G401 (cell line): ENCODE measurements around the gene MTA1. TPM values are rescaled to one million over a fixed set of nuclear protein-coding genes. Genes with fewer than 3 reads are reported as not detected.

ENCODE experiments used
- DNase-seq: peaks from one replicate; pipeline ENCODE4 v3.0.0-alpha.2; 2015; ENCODE audit warnings: low spot score
- in situ Hi-C: cut with HindIII; loops from 2 replicates; pipeline ENCODE4 v1.10.0; 2016; ENCODE audit warnings: low sequenced_read_pairs, mixed read lengths
- total RNA-seq: library from RNA; depleted of rRNA; stranded (reverse); fragments of >200 nt; shearing (Covaris generic); gene quantifications from 2 replicates; pipeline ENCODE4 v1.2.3, GENCODE V29; 2014

MTA1 gene
- total RNA-seq, 1 experiment from 2014 or later: 55.1 TPM

DNA sequence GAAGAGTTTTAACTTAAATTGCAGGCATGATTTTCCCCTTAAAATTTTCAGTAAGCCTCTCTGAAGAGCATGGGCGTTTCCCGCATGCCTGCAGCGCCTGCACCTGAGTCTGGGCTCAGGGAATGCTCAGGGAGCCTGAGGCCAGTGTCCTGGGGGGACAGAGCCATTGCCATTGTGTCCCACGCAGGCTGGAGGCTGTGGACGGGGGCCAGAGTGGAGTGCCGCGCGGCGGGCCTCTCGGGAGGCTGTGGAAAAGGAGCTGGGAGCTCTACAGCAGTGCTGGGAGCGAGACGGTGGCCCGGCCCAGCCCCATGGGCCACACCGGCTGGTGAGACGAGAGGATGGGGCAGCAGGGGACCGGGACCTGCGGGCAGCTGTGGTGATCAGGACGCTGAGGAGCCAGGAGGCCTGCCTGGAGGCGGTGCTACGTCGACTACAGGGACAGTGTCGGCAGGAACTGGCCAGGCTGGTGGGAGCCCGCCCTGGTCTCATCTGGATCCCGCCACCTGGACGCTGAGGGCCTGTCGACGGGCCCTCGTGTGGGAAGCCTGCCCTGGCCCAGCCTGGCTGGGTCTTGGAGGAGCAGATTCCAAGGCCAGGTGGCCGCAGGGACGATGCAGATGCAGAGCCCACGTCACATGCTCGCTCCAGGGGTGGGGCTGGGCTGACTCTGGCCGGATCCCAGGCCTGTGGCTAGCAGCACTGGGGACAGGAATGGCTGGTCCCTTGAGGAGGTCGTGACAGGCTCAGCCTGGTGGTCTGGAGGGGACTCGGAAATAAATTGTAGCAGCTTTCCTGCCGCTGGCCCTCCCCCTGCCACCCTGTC lies 79.0 kb downstream of the MTA1 start:
- DNase-seq: no peak
- in situ Hi-C loops: no loop called here

DNA sequence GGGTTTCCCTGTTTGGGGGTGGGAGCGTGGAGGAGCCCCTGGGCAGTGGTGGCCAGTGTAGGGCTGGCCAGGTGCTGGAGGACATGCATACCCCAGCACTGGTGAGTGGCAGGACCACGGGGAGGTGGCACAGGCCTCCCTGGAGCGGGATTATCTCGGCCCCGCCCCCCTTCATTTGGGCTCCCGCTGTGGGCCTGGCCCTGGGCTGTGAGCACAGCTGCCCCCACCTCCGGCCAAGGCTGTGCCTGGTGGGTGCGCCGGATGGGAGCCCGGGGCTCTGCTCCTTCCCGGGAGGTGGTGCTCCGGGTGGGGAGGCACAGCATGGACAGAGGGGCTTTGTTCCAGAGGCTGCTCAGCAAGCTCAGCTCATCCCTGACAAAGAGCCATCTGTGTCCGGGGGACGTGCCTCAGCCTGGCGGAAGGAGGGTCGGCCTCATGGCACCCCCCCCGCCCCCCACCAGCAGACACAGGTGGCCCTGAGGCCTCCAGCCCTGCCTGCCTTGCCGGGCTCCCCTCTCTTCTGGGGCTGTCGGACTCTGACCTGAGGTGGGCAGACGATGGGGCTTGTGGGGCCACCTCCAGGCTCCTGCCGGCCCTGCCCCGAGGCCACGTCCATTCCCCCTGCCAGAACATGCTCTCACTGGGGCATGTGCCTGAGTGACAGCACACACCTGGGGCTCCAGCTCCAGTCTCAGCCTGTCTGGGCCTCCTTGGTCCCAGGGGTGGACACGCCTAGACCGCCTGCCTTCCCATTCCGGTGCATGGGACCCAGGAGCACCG lies 79.8 kb downstream of the MTA1 start:
- no peak for DNase-seq
- in situ Hi-C loops: no loop called here

DNA sequence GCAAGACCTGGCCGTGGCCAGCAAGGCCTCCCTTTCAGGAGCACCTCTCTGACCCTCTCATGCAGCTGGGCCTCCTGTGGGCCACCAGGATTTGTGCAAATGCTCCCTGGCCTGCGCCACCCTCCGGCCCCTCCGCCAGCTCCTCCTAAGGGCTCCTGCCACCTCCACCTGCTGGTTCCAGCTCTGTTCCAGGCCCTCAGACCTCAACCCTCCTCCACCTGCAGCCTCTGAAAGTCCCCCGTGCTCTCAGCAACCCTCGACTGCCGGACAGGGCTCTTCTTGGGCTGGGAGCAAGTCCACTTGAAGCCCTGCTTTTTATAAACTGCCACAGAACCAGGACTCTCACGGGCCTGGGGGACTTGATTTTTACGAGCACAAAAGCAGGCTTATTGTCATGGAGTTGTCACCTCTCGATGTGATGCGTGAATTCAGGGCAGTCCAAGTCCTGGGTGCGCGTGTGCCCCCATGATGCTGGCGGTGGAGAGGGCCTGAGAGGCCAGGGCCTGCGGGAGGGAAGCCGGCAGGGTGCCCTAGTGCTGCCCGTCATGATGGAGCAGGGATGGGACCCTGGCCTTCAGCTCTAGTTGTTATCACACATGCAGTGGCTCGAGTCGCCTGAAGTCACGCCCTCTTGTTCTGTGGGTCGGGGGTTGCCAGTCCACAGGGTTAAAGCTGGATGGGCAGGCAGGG lies 80.6 kb downstream of the MTA1 start:
- no peak for DNase-seq
- in situ Hi-C loops: no loop called here

DNA sequence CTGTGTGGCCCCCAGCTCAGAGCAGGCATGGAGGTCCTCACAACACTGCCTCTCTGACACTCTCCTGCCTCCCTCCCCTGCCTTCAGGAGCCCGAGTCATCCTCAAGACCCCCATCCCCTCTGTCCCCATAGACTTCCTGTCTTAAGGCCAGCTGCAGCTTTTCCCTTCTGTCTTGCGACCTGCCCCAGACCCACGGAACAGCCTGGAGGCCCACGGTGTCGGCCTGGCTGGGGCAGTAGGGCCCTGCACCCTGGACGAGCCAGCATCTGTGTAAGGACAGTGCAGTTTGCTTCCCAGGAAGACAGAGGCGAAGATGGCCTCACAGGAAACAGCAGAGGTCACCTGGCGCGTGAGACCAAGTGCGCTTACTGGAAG lies 81.1 kb downstream of the MTA1 start:
- in situ Hi-C loops: no loop called here
- DNase-seq: no peak

DNA sequence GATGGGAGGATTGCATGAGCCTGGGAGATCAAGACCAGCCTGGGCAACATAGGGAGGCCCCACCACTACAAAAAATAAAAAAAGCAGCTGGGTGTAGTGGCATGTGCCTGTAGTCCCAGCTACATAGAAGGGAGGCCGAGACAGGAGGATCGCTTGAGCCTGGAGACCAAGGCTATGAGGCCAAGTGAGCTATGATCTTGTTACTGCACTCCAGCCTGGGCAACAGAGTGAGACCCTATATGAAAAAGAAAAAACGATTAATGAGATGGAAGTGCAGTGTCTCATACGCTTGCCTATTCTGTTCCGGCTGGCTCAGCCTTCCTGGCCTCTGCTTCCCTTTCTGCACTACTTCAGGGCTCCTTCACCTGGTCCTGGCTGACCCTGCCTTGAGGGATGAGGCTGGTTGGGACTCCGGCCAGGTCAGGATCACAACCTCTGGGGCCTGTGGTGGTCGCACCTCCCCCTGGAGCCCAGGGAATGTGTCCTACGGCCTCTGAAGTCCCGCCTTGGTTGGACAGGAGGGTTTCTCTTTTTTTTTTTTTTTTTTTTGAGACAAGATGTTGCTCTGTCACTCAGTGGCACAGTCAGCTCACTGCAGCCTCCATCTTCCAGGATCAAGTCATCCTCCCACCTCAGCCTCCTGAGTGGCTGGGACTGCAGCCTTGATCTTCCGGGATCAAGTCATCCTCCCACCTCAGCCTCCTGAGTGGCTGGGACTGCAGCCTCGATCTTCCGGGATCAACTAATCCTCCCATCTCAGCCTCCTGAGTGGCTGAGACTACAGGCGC lies 82.1 kb downstream of the MTA1 start:
- no peak for DNase-seq
- in situ Hi-C loops: no loop called here

DNA sequence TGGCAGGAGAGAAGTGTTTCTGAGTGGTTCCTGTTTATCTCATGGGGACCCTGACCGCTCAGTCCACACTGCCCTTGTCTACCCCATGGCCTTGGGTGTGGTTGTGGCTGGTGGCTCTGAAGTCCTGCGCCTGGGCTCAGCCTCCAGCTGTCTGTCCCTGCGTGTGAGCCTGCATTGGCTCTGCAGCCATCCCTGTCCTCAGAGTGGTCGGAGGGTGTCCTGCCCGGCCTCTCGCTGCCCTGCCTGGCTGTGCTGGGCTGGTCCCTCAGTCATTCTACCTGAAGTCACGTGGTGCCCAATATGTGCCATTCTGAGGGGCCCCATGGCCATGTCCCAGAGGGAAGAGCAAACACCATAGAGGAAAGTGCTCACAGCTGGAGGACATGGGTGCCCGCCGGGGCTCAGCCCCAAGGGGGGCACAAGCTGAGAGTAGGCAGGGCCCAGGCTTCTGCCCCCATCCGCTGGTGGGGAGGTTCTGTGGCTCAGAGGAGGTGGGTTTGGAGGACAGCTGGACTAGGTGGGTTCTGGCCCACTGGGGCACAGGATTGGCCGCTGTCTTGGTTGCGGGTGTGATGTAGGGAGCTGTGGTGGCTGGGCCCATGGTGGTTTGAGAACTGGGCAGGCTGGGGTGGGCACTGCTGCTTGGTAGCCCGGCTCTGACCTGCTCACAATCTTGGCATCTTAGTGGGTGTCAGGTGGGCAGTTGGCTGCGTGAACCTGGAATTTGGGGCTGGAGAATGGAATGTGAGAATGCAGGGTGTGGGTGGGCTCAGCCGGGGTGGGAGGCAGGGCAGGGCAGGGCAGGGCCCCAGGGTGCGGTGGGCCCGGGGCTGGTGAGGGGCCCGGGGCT lies 83.0 kb downstream of the MTA1 start:
- in situ Hi-C loops: no loop called here
- no peak for DNase-seq

DNA sequence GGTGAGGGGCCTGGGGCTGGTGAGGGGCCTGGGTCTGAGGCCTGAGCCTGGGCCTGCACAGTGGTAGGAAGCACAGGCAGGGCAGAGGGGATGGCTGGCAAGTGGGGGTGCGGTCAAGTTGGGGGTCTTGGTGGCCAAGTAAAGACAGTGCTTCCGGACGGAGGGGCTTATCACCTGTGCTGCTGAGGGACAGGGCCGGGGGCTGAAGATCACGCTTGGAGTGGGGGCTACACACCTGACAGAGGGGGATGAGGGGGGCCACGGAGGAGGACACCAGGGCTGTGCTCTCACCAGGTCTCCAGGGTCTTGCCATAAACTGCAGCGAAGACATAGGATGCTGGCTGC lies 83.6 kb downstream of the MTA1 start:
- no peak for DNase-seq
- in situ Hi-C loops: no loop called here

DNA sequence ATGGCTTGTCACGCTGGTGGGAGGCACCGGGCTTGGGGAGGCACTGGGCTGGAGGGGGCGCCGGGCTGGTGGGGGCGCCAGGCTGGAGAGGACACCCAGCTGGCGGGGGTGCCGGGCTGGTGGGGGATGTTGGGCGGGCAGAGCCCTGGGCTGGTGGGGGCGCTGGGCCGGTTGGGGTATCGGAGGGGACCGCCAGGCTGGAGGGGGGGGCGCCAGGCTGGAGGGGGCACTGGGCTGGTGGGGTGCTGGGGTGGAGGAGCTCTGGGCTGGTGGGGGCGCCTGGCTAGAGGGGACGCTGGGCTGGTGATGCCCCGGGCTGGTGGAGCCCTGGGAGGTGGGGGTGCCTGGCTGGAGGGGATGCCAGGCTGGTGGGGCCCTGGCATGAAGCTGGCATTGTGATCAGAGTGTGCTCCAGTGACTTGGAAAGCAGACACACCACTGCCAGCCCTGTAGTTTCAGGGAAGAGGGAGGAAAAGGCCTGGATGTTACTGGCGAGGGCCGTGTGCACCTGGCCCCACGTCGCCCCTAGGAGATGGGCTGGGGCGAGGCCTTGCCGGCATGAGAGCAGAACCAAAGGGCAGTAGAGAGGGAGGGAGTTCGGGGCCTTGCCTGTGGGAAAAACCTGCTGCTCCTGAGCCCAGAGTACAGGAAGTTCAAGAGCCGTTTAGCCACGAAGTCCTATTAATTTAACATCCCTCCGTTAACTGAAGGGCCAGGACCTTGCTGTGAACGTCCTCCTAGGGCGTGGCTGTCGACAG lies 84.5 kb downstream of the MTA1 start:
- DNase-seq: no peak
- in situ Hi-C loops: no loop called here

DNA sequence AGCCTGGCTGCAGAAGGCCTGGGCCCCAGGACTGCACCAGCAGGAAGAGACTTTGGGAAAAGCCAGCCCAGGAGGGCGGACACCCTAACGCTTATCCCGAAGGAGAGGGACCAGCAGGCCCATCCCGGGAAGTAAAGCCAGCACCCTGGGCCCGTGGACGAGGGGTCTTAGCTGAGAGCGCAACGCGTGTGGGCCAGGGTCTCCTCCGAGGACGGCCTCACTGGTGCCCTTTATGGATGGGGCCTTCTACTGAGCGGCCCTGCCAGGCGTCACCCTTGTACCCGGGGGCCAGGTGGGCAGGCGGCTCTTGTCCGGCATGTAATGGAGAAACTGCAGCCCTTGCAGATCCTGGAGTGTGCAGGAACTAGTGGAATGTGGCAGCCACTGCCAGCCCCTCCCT lies 85.5 kb downstream of the MTA1 start:
- no peak for DNase-seq
- in situ Hi-C loops: no loop called here

DNA sequence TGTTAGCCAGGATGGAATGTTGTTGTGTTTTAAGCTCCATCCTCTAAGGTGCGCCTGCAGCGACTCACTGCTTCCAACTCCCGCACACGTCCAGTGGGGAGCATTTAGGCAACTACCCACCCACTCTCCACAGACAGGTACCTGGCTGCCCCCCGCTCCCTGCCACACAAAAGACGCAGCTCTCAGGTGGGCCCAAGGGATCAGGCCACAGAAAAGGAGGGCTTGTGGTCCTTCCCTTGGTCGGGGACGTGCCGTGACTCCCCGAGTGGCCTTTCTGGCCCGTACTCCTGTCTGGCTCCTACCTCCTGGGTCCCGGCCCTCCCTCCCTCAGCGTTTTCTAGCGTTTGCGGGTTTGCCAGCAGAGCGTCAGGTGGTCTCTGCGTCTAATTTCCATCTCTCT lies 87.6 kb downstream of the MTA1 start:
- DNase-seq: no peak
- in situ Hi-C loops: no loop called here

DNA sequence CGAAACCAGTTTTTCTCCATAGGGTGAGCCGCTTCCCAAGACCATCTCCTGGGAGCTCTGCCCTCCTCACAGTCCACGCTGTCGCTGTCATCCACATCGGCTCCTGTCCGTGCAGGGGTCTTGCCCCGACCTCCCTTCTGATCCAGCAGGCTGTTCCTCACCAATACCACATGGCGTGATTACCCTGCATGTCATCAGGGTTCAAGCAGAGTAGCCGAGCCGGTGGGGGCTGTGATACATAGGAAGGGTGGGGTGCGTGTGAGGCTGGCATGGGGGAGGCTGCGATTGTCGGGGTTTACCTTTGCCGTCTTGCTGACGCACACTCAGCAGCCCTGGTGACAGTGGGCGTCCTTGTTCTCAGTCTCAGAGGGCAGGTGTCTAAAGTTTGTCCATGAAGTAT lies 88.4 kb downstream of the MTA1 start:
- in situ Hi-C loops: no loop called here
- DNase-seq: no peak

DNA sequence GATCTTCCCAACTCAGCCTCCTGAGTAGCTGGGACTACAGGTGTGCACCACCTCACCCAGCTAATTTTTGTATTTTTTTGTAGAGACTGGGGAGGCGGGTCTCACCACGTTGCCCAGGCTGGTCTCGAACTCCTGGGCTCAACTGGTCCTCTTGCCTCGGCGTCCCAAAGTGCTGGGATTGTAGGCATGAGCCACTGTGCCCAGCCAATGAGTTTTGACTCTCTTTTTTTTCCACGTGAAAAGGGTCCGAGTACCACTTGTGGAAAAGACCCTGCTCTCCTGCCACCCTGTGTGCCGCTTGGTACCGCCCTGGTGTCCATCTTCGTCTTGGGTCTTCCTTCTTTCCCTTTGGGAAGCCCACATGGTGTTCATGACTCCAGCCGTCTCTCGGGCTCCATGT lies 89.0 kb downstream of the MTA1 start:
- in situ Hi-C loops: no loop called here
- DNase-seq: no peak

DNA sequence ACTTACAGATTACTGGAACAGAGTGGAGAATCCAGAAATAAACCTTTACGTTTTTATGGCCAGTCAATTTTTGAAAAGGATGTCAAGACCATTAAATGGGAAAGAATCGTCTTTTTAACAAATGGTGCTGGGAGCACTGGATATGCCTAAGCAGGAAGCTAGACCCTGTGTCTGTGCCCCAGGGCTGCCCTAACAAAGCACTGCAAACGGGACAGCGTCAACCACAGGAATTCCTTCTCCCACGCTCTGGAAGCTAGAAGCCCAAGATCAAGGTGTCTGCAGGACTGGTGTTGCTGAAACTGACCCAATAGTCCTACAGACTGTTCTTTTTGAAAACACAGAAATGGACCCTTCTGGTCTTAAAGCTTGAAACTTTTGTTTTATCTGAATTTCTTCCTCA lies 97.5 kb downstream of the MTA1 start:
- in situ Hi-C loops: no loop called here
- no peak for DNase-seq

DNA sequence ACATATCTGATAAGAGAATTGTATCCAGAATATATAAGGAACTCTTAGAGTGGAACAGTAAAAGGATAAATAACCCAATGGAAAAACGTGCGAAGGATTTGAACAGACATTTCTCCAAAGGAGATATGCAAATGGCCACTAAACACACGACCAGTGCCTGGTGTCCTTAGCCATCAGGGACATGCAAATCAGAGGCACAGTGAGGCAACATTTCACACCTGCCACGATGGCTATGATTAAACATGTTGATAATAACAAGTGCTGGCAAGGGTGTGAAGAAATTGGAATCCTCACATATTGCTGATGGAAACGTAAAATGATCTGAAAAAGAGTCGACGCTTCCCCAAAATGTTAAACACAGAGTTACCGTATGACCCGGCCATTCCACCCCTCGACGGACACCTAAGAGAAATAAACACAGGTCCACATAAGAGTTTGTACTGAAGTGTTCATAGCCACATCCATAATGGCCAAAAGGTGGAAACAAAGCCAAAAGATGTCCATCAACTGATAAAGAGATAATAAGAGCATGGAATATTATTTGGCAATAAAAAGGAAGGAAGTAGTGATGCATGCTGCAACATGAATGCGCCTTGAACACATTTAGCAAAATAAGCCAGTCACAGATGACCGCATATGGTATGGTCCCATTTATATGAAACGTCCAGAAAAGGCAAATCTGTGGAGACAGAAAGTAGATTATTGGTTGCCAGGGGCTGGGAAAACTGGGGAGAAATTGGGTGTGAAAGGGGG lies 100.5 kb downstream of the MTA1 start:
- no peak for DNase-seq
- in situ Hi-C loops: no loop called here
